ENCODE results near the gene C4orf54. TPM values are rescaled to one million over a fixed set of nuclear protein-coding genes. Genes with fewer than 3 reads are reported as not detected.
A peak's percentile ranks its signal among the peaks of the same experiment; 100 is the strongest.

C4orf54 gene
- total RNA-seq, 1 donor from 2014 or later: not detected

GRCh38 chr4:99649778-99650177 is 7.8 kb downstream of the C4orf54 start:
- Mint-ChIP-seq H3K4me1 (peaks cover 52% of the 10 kb centered on the region), H3K4me3 (no peak overlapping the region), H3K27me3 (ENCODE audit: insufficient read depth, low read depth) (peaks cover 2% of the 10 kb centered on the region), H3K27ac (no peak overlapping the region), H3K9me3 (no peaks in the 10 kb centered on the region), H3K36me3 (no peaks in the 10 kb centered on the region)
- no peak overlapping the region for H3K9ac ChIP-seq
- no peaks in the 10 kb centered on the region for H3K79me2 ChIP-seq (ENCODE audit: low read depth)
- H3K27me3 ChIP-seq: no peaks in the 10 kb centered on the region
- H3K4me3 ChIP-seq: no peak overlapping the region
- no peaks in the 10 kb centered on the region for H3K9me3 ChIP-seq (ENCODE audit: low read depth)
- H3K27ac ChIP-seq: no peak overlapping the region
- peaks cover 17% of the 10 kb centered on the region for H3K4me1 ChIP-seq
- no peaks in the 10 kb centered on the region for H3K36me3 ChIP-seq
- H3F3A ChIP-seq (ENCODE audit: low read depth): peaks cover 3% of the 10 kb centered on the region
- TF ChIP-seq EZH2phosphoT487 (IDR thresholded peaks at IDR 0.05) (no peak), EZH2 (IDR thresholded peaks at IDR 0.05) (no peak), CTCF (IDR thresholded peaks at IDR 0.05) (no peak)
- H2AFZ ChIP-seq (replicated peaks): no peak overlapping the region
- no peaks in the 10 kb centered on the region for H4K20me1 ChIP-seq (ENCODE audit: low read depth)
- no peak for DNase-seq (ENCODE audit: low spot score)
- H3K4me2 ChIP-seq: no peak overlapping the region

GRCh38 chr4:99649208-99649607 is 8.4 kb downstream of the C4orf54 start:
- no peak overlapping the region for H3K4me3 ChIP-seq
- no peak for DNase-seq (ENCODE audit: low spot score)
- H3K36me3 ChIP-seq: no peaks in the 10 kb centered on the region
- no peaks in the 10 kb centered on the region for H3K27me3 ChIP-seq
- H3K4me2 ChIP-seq: no peak overlapping the region
- peaks cover 5% of the 10 kb centered on the region for H3F3A ChIP-seq (ENCODE audit: low read depth)
- H3K79me2 ChIP-seq (ENCODE audit: low read depth): no peaks in the 10 kb centered on the region
- TF ChIP-seq EZH2 (IDR thresholded peaks at IDR 0.05): no peak
- TF ChIP-seq EZH2phosphoT487 (IDR thresholded peaks at IDR 0.05): no peak
- TF ChIP-seq CTCF (IDR thresholded peaks at IDR 0.05): no peak
- Mint-ChIP-seq H3K4me3 (no peak overlapping the region), H3K36me3 (no peaks in the 10 kb centered on the region), H3K27ac (peak overlapping the region; percentile 79), H3K4me1 (peaks cover 55% of the 10 kb centered on the region), H3K27me3 (ENCODE audit: insufficient read depth, low read depth) (peaks cover 2% of the 10 kb centered on the region), H3K9me3 (no peaks in the 10 kb centered on the region)
- no peak overlapping the region for H2AFZ ChIP-seq (replicated peaks)
- no peak overlapping the region for H3K9ac ChIP-seq
- H3K4me1 ChIP-seq: peaks cover 23% of the 10 kb centered on the region
- no peaks in the 10 kb centered on the region for H3K9me3 ChIP-seq (ENCODE audit: low read depth)
- no peaks in the 10 kb centered on the region for H4K20me1 ChIP-seq (ENCODE audit: low read depth)
- H3K27ac ChIP-seq: no peak overlapping the region

- peaks cover 5% of the 10 kb centered on the region for H3F3A ChIP-seq (ENCODE audit: low read depth)
Measured at GRCh38 chr4:99648321-99648720, 9.3 kb downstream of the C4orf54 start.

More at GRCh38 chr4:99648321-99648720, 9.3 kb downstream of the C4orf54 start:
- DNase-seq (ENCODE audit: low spot score): peak; percentile 19
- H2AFZ ChIP-seq (replicated peaks): no peak overlapping the region
- peaks cover 4% of the 10 kb centered on the region for H3K27me3 Mint-ChIP-seq (ENCODE audit: insufficient read depth, low read depth)
- H3K4me3 Mint-ChIP-seq: no peak overlapping the region
- TF ChIP-seq CTCF (IDR thresholded peaks at IDR 0.05): no peak
- no peak for TF ChIP-seq EZH2phosphoT487 (IDR thresholded peaks at IDR 0.05)
- TF ChIP-seq EZH2 (IDR thresholded peaks at IDR 0.05): no peak
- no peak overlapping the region for H3K4me2 ChIP-seq
- H3K4me1 ChIP-seq: peaks cover 29% of the 10 kb centered on the region
- H3K79me2 ChIP-seq (ENCODE audit: low read depth): no peaks in the 10 kb centered on the region
- H3K27ac Mint-ChIP-seq: peak overlapping the region; percentile 93
- H3K9ac ChIP-seq: no peak overlapping the region
- no peaks in the 10 kb centered on the region for H4K20me1 ChIP-seq (ENCODE audit: low read depth)
- H3K36me3 ChIP-seq: no peaks in the 10 kb centered on the region
- H3K9me3 ChIP-seq (ENCODE audit: low read depth): no peaks in the 10 kb centered on the region
- no peaks in the 10 kb centered on the region for H3K36me3 Mint-ChIP-seq
- H3K27ac ChIP-seq: no peak overlapping the region
- H3K27me3 ChIP-seq: no peaks in the 10 kb centered on the region
- no peaks in the 10 kb centered on the region for H3K9me3 Mint-ChIP-seq
- peaks cover 59% of the 10 kb centered on the region for H3K4me1 Mint-ChIP-seq
- H3K4me3 ChIP-seq: no peak overlapping the region
